Cardiac fibroblast (primary cell): Measurements from ENCODE around the gene ARSA.
"Not testable (repeated sequence)": the region's sequence is repeated elsewhere in the genome, so short reads cannot be mapped to it uniquely, and the experiment has no call there.

Experiments used
- DNase-seq, 2 donors: peaks; one replicate each; pipeline versions ENCODE4 v3.0.0 to v3.0.0-alpha.2; 2010; ENCODE audit warnings: low read depth in 2 of 2
- H3K4me3 ChIP-seq, 2 donors: replicated peaks in 1 of 2; 1 replicate in 1 of 2; 2 replicates in 1 of 2; pipeline ENCODE4 v1.5.1; 2011; ENCODE audit warnings: low read depth in 2 of 2, low read length in 2 of 2, mild to moderate bottlenecking in 2 of 2, moderate library complexity in 1 of 2
- CTCF ChIP-seq: IDR thresholded peaks from one replicate; pipeline ENCODE4 v1.5.1; 2011; ENCODE audit warnings: low read depth, mild to moderate bottlenecking, low read length, inconsistent platforms

Gene ARSA

GRCh38 chr22:50609599-50609998, 18.4 kb downstream of the ARSA start:
- no peak for DNase-seq
- H3K4me3 ChIP-seq: no peak overlapping the region
- no peak for TF ChIP-seq CTCF

GRCh38 chr22:50608996-50609395, 19.0 kb downstream of the ARSA start:
- DNase-seq: no peak
- no peak overlapping the region for H3K4me3 ChIP-seq
- no peak for TF ChIP-seq CTCF

- DNase-seq, H3K4me3 ChIP-seq: not testable (repeated sequence)
Measured at GRCh38 chr22:50608058-50608840, 19.7 kb downstream of the ARSA start.

- H3K4me3 ChIP-seq: no peak overlapping the region
- TF ChIP-seq CTCF: no peak
- no peak for DNase-seq
Measured at GRCh38 chr22:50607659-50608020, 20.3 kb downstream of the ARSA start.

GRCh38 chr22:50606946-50607658, 20.9 kb downstream of the ARSA start:
- no peak for TF ChIP-seq CTCF
- no peak for DNase-seq
- H3K4me3 ChIP-seq: no peak overlapping the region

- TF ChIP-seq CTCF: no peak
- H3K4me3 ChIP-seq: no peak overlapping the region
- no peak for DNase-seq
Measured at GRCh38 chr22:50606165-50606945, 21.6 kb downstream of the ARSA start.

GRCh38 chr22:50605613-50606074, 22.3 kb downstream of the ARSA start:
- H3K4me3 ChIP-seq: no peak overlapping the region
- no peak for TF ChIP-seq CTCF
- no peak for DNase-seq
